HepG2 (cell line): ENCODE data around the gene TMUB1. TPM values are rescaled to one million over a fixed set of nuclear protein-coding genes. Genes with fewer than 3 reads are reported as not detected.
A peak's percentile ranks its signal among the peaks of the same experiment; 100 is the strongest.

ENCODE experiments used
- ATF7 ChIP-seq, 2 experiments: fragments of 450-650 bp in 1 of 2; sonication (generic) in 1 of 2; formaldehyde crosslinking in 1 of 2; IDR thresholded peaks; 2 replicates each; pipeline versions ENCODE4 v1.4.0 to v1.6.1; 2016 to 2020; ENCODE audit warnings: antibody characterized with exemption in 1 of 2, mild to moderate bottlenecking in 1 of 2, missing genetic modification reagents in 1 of 2
- CENPBD1 ChIP-seq: sonication (generic); formaldehyde crosslinking; IDR thresholded peaks from 2 replicates; pipeline ENCODE4 v1.8.0; 2022; ENCODE audit warnings: missing genetic modification reagents, low read depth, mild to moderate bottlenecking, borderline replicate concordance
- DDIT3 ChIP-seq: sonication (generic); formaldehyde crosslinking; IDR thresholded peaks from 2 replicates; pipeline ENCODE4 v1.4.0; 2020; ENCODE audit warnings: mild to moderate bottlenecking, missing genetic modification reagents
- HIC2 ChIP-seq: sonication (generic); formaldehyde crosslinking; IDR thresholded peaks from 2 replicates; pipeline ENCODE4 v1.9.0; 2022; ENCODE audit warnings: low read depth, missing genetic modification reagents
- MAX ChIP-seq: IDR thresholded peaks from 2 replicates; pipeline ENCODE4 v1.6.1; 2012; ENCODE audit warnings: inconsistent platforms
- TARDBP ChIP-seq: sonication (generic); formaldehyde crosslinking; IDR thresholded peaks from 2 replicates; pipeline ENCODE4 v1.8.0; 2022; ENCODE audit warnings: mild to moderate bottlenecking, missing genetic modification reagents
- THAP8 ChIP-seq: sonication (generic); formaldehyde crosslinking; IDR thresholded peaks from 2 replicates; pipeline ENCODE4 v1.5.1; 2020; ENCODE audit warnings: missing genetic modification reagents, mild to moderate bottlenecking, borderline replicate concordance
- THYN1 ChIP-seq: sonication (generic); formaldehyde crosslinking; IDR thresholded peaks from 2 replicates; pipeline ENCODE4 v1.8.1; 2023; ENCODE audit warnings: low read depth, mild to moderate bottlenecking, moderate library complexity, missing genetic modification reagents, borderline replicate concordance
- ZBTB4 ChIP-seq: sonication (generic); formaldehyde crosslinking; IDR thresholded peaks from 2 replicates; pipeline ENCODE4 v1.4.0; 2020; ENCODE audit warnings: missing genetic modification reagents, mild to moderate bottlenecking, borderline replicate concordance
- ZHX2 ChIP-seq, 2 experiments: sonication (generic) in 1 of 2; formaldehyde crosslinking in 1 of 2; IDR thresholded peaks; 2 replicates each; pipeline versions ENCODE4 v1.6.1 to v1.9.0; 2014 to 2022; ENCODE audit warnings: antibody characterized with exemption in 1 of 2, borderline replicate concordance in 1 of 2, inconsistent platforms in 1 of 2, low read depth in 1 of 2, missing genetic modification reagents in 1 of 2
- ZNF253 ChIP-seq: sonication (generic); formaldehyde crosslinking; IDR thresholded peaks from 2 replicates; pipeline ENCODE4 v1.8.0; 2022; ENCODE audit warnings: mild to moderate bottlenecking, missing genetic modification reagents, borderline replicate concordance
- ZNF296 ChIP-seq: sonication (generic); formaldehyde crosslinking; conservative IDR thresholded peaks from 2 replicates; pipeline ENCODE4 v1.5.0; 2020; ENCODE audit warnings: mild to moderate bottlenecking, missing genetic modification reagents
- ZNF557 ChIP-seq: sonication (generic); formaldehyde crosslinking; IDR thresholded peaks from 2 replicates; pipeline ENCODE4 v1.4.0; 2020; ENCODE audit warnings: missing genetic modification reagents
- ZSCAN29 ChIP-seq: sonication (generic); formaldehyde crosslinking; conservative IDR thresholded peaks from 2 replicates; pipeline ENCODE4 v1.4.0; 2020; ENCODE audit warnings: mild to moderate bottlenecking, missing genetic modification reagents
- polyA plus RNA-seq, 8 experiments: library from polyadenylated mRNA; depleted of rRNA in 3 of 8; stranded (reverse) in 7 of 8; unstranded in 1 of 8; fragments of >200 nt; fragmentation: Illumina TruSeq in 4 of 8; extraction: Trizol in 4 of 8; gene quantifications; 2 replicates each; pipeline versions ENCODE4 v1.2.1 to v1.2.3, GENCODE V29; 2011 to 2016; ENCODE audit warnings: low read depth in 4 of 8, missing spikeins in 1 of 8, mixed read lengths in 1 of 8; ENCODE audit not compliant: insufficient read depth in 1 of 8
- total RNA-seq, 5 experiments: library from RNA; depleted of rRNA; stranded (reverse); fragments of >200 nt; fragmentation: Illumina TruSeq; extraction: Trizol; gene quantifications; 2 replicates each; pipeline ENCODE4 v1.2.3, GENCODE V29; 2016; ENCODE audit warnings: low read depth in 1 of 5

The TMUB1 gene
- total and polyA plus RNA-seq, 2 of the 13 experiments (the other 11 are each of a cell fraction or from before 2014, with no cell fraction given), result 44.8 to 51.6 TPM

DNA sequence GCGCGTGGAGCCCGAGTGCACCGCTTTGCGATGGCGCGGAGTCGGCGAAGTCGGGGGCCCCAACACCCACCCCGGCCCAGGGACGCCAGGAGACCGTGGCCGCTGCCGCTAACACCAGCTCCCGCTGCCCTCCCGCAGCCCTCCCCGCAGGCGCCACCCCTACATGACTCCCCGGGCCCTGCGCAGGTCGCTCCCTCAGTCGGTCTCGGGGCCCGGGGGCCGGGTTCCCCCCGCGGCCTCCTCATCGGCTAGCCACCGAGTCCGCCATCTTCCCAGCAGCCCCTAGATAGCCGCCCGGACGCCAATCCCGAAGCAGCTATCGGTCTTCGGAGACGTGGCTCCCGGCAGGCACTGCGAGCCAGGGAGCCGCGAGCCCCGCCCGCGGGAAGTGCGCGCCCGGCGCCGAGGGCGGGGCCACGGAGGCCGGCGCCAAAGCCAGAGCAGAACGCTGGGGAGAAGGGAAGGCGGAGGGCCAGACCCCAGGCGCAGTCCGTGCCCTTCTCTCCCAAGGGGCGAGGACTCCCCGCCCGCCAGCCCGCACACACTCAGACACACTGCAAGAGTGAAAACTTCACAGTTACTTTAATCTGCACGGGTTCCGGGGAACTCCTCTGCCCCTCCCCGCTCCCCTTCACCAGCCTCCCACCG is 2.6 kb downstream of the TMUB1 start, which contains the start of gene FASTK (continued):
- no peak; the same call in 1 of the 2 replicates for TF ChIP-seq ZNF557 (CRISPR knock-in tag)
- TF ChIP-seq ZNF296 (CRISPR knock-in tag), result no peak
- TF ChIP-seq ZSCAN29 (CRISPR knock-in tag), result peak; percentile 29; the same call in 1 of the 2 replicates
- no peak for TF ChIP-seq CENPBD1 (CRISPR knock-in tag)
- TF ChIP-seq ZBTB4 (CRISPR knock-in tag), result no peak
- TF ChIP-seq HIC2 (CRISPR knock-in tag), result no peak; the same call in 1 of the 2 replicates
- no peak for TF ChIP-seq THAP8
- no peak for TF ChIP-seq ATF7 (IDR thresholded peaks at IDR 0.05)
- no peak for TF ChIP-seq ATF7 (CRISPR knock-in tag; IDR thresholded peaks at IDR 0.05)
- TF ChIP-seq ZHX2 (IDR thresholded peaks at IDR 0.05; ENCODE audit: low read depth), result no peak; the same call in 1 of the 2 replicates
- TF ChIP-seq ZHX2 (CRISPR knock-in tag; IDR thresholded peaks at IDR 0.05; ENCODE audit: borderline replicate concordance), result no peak
- TF ChIP-seq DDIT3 (CRISPR knock-in tag), result no peak
- peak; percentile 69; the same call in 1 of the 2 replicates for TF ChIP-seq TARDBP (CRISPR knock-in tag)
- no peak for TF ChIP-seq ZNF253
- TF ChIP-seq MAX, result no peak
- no peak for TF ChIP-seq THYN1 (CRISPR knock-in tag)
